Keratinocyte (primary cell): ENCODE data around the gene EMP1. TPM values are rescaled to one million over a fixed set of nuclear protein-coding genes. Genes with fewer than 3 reads are reported as not detected.

Experiments used
- DNase-seq: peaks from one replicate; pipeline ENCODE4 v3.0.0-alpha.2; 2011; ENCODE audit warnings: low read depth, missing footprints, low spot score
- FAIRE-seq: peaks from 2 replicates; lab custom pipeline; 2011; peaks lifted over from hg19 to GRCh38; lab: Jason Lieb, UNC
- H2AFZ ChIP-seq: 2 replicates; pipeline ENCODE4 v1.6.0; 2012; ENCODE audit warnings: low read length, control low read depth, inconsistent platforms; ENCODE audit not compliant: control insufficient read depth
- H3K27ac ChIP-seq: 2 replicates; pipeline ENCODE4 v1.5.1; 2011; ENCODE audit warnings: low read length; ENCODE audit not compliant: control insufficient read depth, insufficient read depth
- H3K27me3 ChIP-seq: 3 replicates; pipeline ENCODE4 v1.6.0; 2011; ENCODE audit warnings: low read length; ENCODE audit not compliant: control insufficient read depth, insufficient read depth; ENCODE audit errors: extremely low read depth
- H3K36me3 ChIP-seq, 2 experiments: 2 replicates in 1 of 2; 3 replicates in 1 of 2; pipeline ENCODE4 v1.5.1; 2011; ENCODE audit warnings: low read length in 2 of 2, mild to moderate bottlenecking in 1 of 2; ENCODE audit not compliant: control insufficient read depth in 2 of 2, insufficient read depth in 2 of 2; ENCODE audit errors: extremely low read depth in 1 of 2
- H3K4me1 ChIP-seq: 3 replicates; pipeline ENCODE4 v1.5.1; 2011; ENCODE audit warnings: low read length; ENCODE audit not compliant: control insufficient read depth, insufficient read depth; ENCODE audit errors: extremely low read depth
- H3K4me2 ChIP-seq: 3 replicates; pipeline ENCODE4 v1.6.0; 2011; ENCODE audit warnings: low read depth, low read length; ENCODE audit not compliant: control insufficient read depth, insufficient read depth; ENCODE audit errors: extremely low read depth
- H3K4me3 ChIP-seq, 3 experiments: fragments of 200-600 bp in 1 of 3; sonication (generic) in 1 of 3; 2 replicates in 2 of 3; 3 replicates in 1 of 3; pipeline ENCODE4 v1.5.1; 2011 to 2016; ENCODE audit warnings: low read length in 3 of 3, mild to moderate bottlenecking in 3 of 3, control low read depth in 2 of 3, inconsistent platforms in 1 of 3, low read depth in 1 of 3, mixed read lengths in 1 of 3, mixed run types in 1 of 3, moderate library complexity in 1 of 3; ENCODE audit not compliant: control insufficient read depth in 2 of 3, insufficient read depth in 2 of 3; ENCODE audit errors: extremely low read depth in 1 of 3
- H3K79me2 ChIP-seq: 2 replicates; pipeline ENCODE4 v1.6.0; 2012; ENCODE audit warnings: low read length; ENCODE audit not compliant: control insufficient read depth, insufficient read depth
- H3K9ac ChIP-seq: 3 replicates; pipeline ENCODE4 v1.6.0; 2011; ENCODE audit warnings: low read length; ENCODE audit not compliant: control insufficient read depth, insufficient read depth; ENCODE audit errors: extremely low read depth
- H3K9me1 ChIP-seq: 3 replicates; pipeline ENCODE4 v1.6.0; 2011; ENCODE audit warnings: low read length; ENCODE audit not compliant: control insufficient read depth, insufficient read depth; ENCODE audit errors: extremely low read depth
- H3K9me3 ChIP-seq: 2 replicates; pipeline ENCODE4 v1.5.1; 2012; ENCODE audit warnings: low read depth, low read length; ENCODE audit not compliant: control insufficient read depth
- H4K20me1 ChIP-seq: 3 replicates; pipeline ENCODE4 v1.6.0; 2011; ENCODE audit warnings: low read length; ENCODE audit not compliant: control insufficient read depth, insufficient read depth; ENCODE audit errors: extremely low read depth
- EZH2 ChIP-seq: IDR thresholded peaks from one replicate; pipeline ENCODE4 v1.6.1; 2012; ENCODE audit warnings: inconsistent platforms, mild to moderate bottlenecking, low read length, moderate library complexity
- dilution Hi-C: fragments of 300-500 bp; cut with MboI; formaldehyde crosslinking; loops from one replicate; pipeline ENCODE4 v1.7.0; 2020; ENCODE audit warnings: low sequenced_read_pairs; ENCODE audit not compliant: extremely low pct_ligation_motif_present
- polyA plus RNA-seq, 5 experiments: library from polyadenylated mRNA; depleted of rRNA in 3 of 5; stranded (reverse) in 3 of 5; stranded (forward) in 1 of 5; unstranded in 1 of 5; fragments of >200 nt; gene quantifications; 1 replicate in 1 of 5; 2 replicates in 3 of 5; 3 replicates in 1 of 5; pipeline versions ENCODE4 v1.2.1 to v1.2.3, GENCODE V29; 2011 to 2012; ENCODE audit warnings: missing spikeins in 2 of 5, low read depth in 1 of 5, low replicate concordance in 1 of 5
- TF ChIP-seq, protein P1 (sequence below), 3 experiments: IDR thresholded peaks in 1 of 3; conservative IDR thresholded peaks in 1 of 3; optimal IDR thresholded peaks in 1 of 3; 2 replicates in 2 of 3; 3 replicates in 1 of 3; pipeline versions ENCODE3 to v1.5.1; 2011; ENCODE audit warnings: low read length in 3 of 3, mild to moderate bottlenecking in 3 of 3, moderate library complexity in 2 of 3, control low read depth in 1 of 3, inconsistent platforms in 1 of 3; ENCODE audit not compliant: insufficient read depth in 2 of 3; ENCODE audit errors: extremely low read depth in 1 of 3

EMP1 gene
- polyA plus RNA-seq, 1 donor (not counting 4 experiments of a cell fraction or from before 2014, with no cell fraction given), result 583 TPM

DNA sequence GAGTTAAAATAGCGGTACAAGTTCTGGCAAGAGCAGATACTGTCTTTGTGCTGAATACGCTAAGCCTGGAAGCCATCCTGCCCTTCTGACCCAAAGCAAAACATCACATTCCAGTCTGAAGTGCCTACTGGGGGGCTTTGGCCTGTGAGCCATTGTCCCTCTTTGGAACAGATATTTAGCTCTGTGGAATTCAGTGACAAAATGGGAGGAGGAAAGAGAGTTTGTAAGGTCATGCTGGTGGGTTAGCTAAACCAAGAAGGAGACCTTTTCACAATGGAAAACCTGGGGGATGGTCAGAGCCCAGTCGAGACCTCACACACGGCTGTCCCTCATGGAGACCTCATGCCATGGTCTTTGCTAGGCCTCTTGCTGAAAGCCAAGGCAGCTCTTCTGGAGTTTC lies 18.5 kb downstream of the EMP1 start:
- no peak overlapping the region for H3K9ac ChIP-seq
- no peaks in the 10 kb centered on the region for H3K9me3 ChIP-seq
- TF ChIP-seq, protein P1, sequence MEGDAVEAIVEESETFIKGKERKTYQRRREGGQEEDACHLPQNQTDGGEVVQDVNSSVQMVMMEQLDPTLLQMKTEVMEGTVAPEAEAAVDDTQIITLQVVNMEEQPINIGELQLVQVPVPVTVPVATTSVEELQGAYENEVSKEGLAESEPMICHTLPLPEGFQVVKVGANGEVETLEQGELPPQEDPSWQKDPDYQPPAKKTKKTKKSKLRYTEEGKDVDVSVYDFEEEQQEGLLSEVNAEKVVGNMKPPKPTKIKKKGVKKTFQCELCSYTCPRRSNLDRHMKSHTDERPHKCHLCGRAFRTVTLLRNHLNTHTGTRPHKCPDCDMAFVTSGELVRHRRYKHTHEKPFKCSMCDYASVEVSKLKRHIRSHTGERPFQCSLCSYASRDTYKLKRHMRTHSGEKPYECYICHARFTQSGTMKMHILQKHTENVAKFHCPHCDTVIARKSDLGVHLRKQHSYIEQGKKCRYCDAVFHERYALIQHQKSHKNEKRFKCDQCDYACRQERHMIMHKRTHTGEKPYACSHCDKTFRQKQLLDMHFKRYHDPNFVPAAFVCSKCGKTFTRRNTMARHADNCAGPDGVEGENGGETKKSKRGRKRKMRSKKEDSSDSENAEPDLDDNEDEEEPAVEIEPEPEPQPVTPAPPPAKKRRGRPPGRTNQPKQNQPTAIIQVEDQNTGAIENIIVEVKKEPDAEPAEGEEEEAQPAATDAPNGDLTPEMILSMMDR (optimal IDR thresholded peaks at IDR 0.05 in 1 of 3, IDR thresholded peaks at IDR 0.05 in 1 of 3, conservative IDR thresholded peaks at IDR 0.05 in 1 of 3; ENCODE audit: extremely low read depth in 1 of 3, insufficient read depth in 2 of 3, low read length in 3 of 3), result no peak
- no peak for TF ChIP-seq EZH2
- H3K27ac ChIP-seq, result no peak overlapping the region
- no peak overlapping the region for H3K4me3 ChIP-seq
- no peaks in the 10 kb centered on the region for H3K27me3 ChIP-seq
- DNase-seq (no peak), FAIRE-seq (peak; percentile 13)
- H3K79me2 ChIP-seq, result peaks cover 23% of the 10 kb centered on the region
- peaks cover 18% of the 10 kb centered on the region for H3K4me1 ChIP-seq
- peaks cover 42 to 65% of the 10 kb centered on the region in 2 experiments for H3K36me3 ChIP-seq
- H3K4me2 ChIP-seq, result no peak overlapping the region
- H2AFZ ChIP-seq, result no peak overlapping the region
- dilution Hi-C loops, result no loop called here
- H3K9me1 ChIP-seq, result no peaks in the 10 kb centered on the region
- H4K20me1 ChIP-seq, result peaks cover 4% of the 10 kb centered on the region

DNA sequence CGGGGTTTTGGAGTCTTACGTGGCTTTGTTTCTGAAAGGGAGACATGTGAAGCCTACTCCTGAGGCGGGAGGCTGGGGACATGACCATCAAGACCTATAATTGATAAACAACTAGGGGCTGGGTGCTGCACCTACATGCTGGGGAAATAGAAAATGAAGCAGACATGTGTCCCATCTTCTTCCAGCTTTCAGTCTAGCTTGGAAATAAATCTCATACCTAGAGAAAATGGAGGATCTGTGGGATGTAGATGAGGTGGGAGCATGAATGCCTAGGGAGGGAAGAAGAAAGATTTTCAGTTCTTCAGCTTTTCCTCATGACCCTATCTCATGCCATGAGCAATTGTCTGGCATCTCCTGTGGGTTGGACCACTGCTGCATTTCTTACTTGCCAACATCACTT lies 22.1 kb downstream of the EMP1 start:
- DNase-seq (no peak), FAIRE-seq (no peak)
- Histone ChIP-seq H3K4me3 (no peak overlapping the region), H3K9ac (no peak overlapping the region), H3K4me1 (peaks cover 20% of the 10 kb centered on the region), H3K9me3 (no peaks in the 10 kb centered on the region), H3K27ac (no peak overlapping the region), H3K27me3 (no peaks in the 10 kb centered on the region), H4K20me1 (no peaks in the 10 kb centered on the region), H3K36me3 (peaks cover 23 to 41% of the 10 kb centered on the region in 2 experiments), H3K79me2 (no peaks in the 10 kb centered on the region), H2AFZ (no peak overlapping the region), H3K9me1 (no peaks in the 10 kb centered on the region), H3K4me2 (no peak overlapping the region)
- no peak for TF ChIP-seq EZH2
- TF ChIP-seq, protein P1 (optimal IDR thresholded peaks at IDR 0.05 in 1 of 3, IDR thresholded peaks at IDR 0.05 in 1 of 3, conservative IDR thresholded peaks at IDR 0.05 in 1 of 3; ENCODE audit: extremely low read depth in 1 of 3, insufficient read depth in 2 of 3, low read length in 3 of 3), result no peak
- dilution Hi-C loops, result no loop called here
